NCI-H345 (cell line): ENCODE data around the gene NMU.
"Not testable (repeated sequence)": the region's sequence is repeated elsewhere in the genome, so short reads cannot be mapped to it uniquely, and the experiment has no call there.

Experiments used
- DNase-seq: peaks from one replicate; lab custom pipeline; 2025; lab: John Stamatoyannopoulos, UW

The NMU gene

GRCh38 chr4:55624063-55624462 is 12.0 kb downstream of the NMU start:
- DNase-seq, result not testable (repeated sequence)

- no peak for DNase-seq
Observed at GRCh38 chr4:55618546-55619143, 17.5 kb downstream of the NMU start.

GRCh38 chr4:55617587-55618197 is 18.4 kb downstream of the NMU start:
- DNase-seq, result no peak

DNA sequence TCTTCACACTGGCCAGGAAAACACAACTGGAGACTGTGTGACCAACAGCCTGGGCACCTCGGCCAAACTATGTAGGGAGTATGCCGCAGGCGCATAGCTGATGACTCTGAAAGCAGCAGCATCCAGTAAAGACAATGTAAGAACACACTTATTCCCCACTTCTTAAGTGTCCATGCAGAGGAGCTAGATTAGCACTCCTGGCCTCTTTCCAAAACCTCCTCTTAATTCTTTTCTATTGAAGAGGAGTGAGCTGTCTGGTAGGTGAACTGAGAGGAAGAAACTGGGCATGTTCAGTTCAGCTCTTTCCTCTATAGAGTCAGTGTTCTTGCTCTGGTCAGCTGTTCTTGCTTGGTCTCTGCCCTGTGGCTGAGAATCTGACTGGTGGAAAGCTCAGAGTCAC is 21.1 kb downstream of the NMU start:
- no peak for DNase-seq

DNA sequence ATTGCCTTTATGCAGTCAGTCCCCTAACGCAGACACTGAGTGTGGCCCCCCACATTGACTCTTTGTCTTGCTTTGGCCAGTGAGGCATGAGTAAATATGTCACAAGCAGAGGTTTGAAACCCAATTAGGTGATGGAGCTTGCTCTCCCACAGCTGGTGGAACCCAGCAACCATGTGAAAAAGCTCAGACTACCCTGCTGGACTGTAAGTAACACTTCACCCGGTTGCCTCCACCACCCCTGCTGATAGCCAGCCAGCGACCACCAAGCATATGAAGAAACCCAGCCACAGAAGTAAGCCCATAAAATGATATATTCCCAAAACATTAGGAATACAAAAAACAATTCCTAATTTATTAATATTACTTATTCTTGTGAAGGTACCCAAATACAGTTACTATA is 22.5 kb downstream of the NMU start:
- no peak for DNase-seq

DNA sequence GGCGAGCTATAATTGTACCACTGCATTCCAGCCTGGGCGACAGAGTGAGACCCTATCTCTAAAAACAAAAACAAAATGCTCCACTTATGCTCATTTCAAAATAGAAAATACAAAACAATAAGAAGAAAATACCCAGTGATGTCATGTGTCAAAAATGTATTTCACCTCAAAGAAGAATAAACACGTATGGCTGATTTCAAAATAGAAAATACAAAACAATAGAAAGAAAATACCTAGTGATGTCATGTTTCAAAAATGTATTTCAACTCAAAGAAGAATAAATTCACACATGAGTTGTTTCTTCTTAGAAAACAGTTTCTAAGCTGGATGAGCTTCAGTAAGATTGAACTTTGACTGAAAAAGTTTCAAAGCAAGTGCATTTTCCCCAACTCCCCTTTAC is 23.8 kb downstream of the NMU start:
- DNase-seq, result no peak

GRCh38 chr4:55611358-55612059 is 24.6 kb downstream of the NMU start:
- DNase-seq, result no peak

DNA sequence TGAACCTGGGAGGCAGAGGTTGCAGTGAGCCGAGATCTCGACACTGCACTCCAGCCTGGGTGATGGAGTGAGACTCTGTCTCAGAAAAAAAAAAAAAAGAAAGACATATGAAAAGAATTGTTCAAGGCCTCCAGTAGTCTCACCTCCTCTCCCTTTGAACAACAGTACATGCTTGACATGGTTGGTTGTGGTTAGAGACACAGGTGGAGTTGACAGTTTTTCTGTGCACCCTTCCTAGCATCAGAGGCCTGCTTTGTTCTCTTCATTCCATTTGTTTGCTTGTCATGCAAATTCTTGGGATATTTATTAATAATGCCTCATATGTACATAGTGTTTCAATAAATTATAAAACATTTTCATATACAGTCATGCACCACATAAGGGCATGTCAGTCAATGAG is 25.7 kb downstream of the NMU start:
- DNase-seq, result no peak

GRCh38 chr4:55609393-55609866 is 26.7 kb downstream of the NMU start:
- no peak for DNase-seq

GRCh38 chr4:55608591-55608990 is 27.5 kb downstream of the NMU start:
- no peak for DNase-seq

GRCh38 chr4:55604996-55605395 is 31.1 kb downstream of the NMU start:
- no peak for DNase-seq

DNA sequence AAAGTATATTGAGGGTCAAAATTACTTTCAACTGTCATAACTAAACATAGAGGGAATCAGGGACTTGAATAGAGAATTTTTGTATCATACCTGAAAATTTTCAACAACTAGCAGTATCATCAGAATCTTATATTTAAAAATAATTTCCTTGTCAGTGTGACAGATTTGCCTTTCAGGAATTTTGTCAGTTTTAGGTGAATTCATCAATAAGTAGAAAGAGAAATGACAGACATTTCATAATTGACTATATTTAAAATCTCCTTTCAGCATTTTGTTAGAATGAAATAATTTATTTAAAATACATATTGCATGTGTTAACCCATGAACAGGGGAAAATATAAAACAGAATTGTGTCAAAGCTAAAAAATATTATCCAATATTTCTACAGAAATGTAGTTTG is 35.5 kb downstream of the NMU start:
- no peak for DNase-seq

- no peak for DNase-seq
Observed at GRCh38 chr4:55598641-55599040, 37.5 kb downstream of the NMU start.

DNA sequence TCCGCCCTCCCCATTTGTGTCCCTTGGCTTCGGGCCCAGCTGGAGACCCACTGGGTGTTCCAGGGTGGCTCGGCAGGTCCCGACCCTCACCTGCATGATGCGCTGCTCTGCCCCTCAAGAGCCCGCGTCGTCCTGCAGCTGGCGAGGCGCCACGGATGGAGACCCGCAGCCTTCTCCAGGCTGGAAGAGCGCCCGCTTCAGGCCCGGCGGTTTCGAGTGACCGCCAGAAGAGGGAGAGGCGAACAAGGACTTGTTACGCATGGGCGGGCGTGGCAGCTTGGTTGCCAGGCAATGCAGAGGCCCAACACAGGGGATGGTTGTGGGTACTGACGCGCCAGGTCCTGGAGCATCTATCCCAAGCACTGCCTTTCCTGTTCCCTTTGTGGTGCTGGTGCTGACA is 44.1 kb downstream of the NMU start, which contains the start of gene PDCL2:
Gene PDCL2, minus strand, starts transcription at position 232 of the 400 bp plus-strand sequence. Its CDS starts 136 bp downstream, at position 96.
- DNase-seq, result no peak

- DNase-seq, result no peak
Observed at GRCh38 chr4:55588160-55588559, 47.9 kb downstream of the NMU start.

DNA sequence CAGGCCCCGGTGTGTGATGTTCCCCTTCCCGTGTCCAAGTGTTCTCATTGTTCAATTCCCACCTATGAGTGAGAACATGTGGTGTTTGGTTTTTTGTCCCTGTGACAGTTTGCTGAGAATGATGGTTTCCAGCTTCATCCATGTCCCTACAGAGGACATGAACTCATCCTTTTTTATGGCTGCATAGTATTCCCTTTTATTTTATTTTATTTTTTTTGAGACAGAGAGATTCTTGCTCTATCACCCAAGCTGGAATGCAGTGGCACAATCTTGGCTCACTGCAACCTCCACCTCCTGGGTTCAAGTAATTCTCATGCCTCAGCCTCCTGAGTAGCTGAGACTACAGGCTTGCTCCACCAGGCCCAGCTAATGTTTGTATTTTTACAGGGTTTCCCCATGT is 53.3 kb downstream of the NMU start:
- DNase-seq, result not testable (repeated sequence)

GRCh38 chr4:55578341-55579010 is 57.6 kb downstream of the NMU start:
- no peak for DNase-seq

DNA sequence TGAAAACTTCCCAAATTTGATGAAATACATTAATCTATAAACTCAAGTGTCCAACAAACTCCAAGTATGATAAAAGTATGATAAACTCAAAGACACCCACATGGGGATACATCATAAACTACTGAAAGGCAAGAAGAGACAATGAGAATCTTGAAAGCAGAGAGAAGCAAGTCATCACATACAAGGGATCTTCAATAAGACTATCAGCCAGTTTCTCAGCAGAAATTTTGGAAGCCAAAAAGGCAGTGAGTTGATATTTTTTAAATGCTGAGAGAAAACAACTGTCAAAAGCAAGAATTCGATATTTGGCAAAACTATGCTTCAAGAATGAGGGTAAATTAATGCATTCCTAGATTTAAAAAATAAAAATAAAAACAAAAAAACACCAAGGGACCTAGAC is 60.6 kb downstream of the NMU start:
- no peak for DNase-seq

DNA sequence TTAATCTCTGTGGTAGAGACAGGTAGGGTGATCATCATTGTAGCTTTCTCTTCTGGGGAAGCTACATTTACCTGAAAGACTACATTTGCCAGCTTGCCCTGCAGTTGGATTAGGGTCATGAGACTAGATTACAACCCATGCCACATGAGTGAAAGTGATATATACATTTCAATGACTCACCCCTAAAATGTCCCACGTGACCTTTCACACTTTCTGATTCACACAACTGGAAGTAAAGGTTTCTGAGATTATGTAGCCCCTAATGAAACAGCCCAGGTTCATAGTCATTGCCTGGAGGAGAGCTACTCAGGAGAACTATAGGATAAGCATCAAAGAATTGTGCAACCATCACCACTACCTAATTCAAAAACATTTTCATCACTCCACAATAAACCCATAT is 61.8 kb downstream of the NMU start:
- DNase-seq, result no peak

DNA sequence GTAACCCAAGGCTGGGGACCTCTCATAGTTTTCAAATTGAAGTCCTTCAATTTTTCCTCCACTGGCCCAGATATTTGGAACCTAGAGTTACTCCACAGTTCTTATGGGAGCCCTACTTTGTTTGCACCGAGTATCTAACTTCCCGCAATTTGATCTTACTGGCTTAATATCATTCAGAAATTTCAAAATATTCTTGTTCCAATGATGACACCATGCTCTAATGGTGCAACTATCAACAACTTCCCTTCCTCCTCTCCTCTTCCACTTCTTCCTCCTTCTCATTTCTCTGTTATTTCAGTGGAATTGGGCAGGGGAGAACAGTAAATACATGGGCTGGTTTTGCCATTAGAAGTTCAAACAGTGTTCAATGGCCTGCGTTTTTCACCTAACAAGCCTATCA is 64.3 kb downstream of the NMU start:
- no peak for DNase-seq

- DNase-seq, result no peak
Observed at GRCh38 chr4:55568905-55569504, 67.1 kb downstream of the NMU start.

DNA sequence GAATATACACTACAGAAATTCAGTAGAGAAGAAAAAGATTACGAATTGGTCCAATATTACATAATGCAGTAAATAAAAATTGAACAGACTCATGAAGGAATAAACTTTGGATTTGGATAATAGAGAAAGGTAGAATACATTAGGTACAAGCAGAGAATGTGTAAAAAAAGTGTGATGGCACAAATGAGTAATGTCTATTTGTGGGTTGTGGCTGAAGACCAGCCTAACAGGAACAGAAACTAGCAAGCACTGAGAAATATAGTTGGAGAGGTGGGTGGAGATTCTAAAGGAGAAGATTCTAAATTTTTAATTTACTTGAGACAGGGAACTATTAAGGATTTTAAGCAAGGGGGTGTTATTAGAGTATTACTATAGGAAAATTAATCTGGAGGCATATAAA is 74.2 kb downstream of the NMU start:
- DNase-seq, result no peak
